Measurements from ENCODE around the gene SAFB.

Gene SAFB

DNA sequence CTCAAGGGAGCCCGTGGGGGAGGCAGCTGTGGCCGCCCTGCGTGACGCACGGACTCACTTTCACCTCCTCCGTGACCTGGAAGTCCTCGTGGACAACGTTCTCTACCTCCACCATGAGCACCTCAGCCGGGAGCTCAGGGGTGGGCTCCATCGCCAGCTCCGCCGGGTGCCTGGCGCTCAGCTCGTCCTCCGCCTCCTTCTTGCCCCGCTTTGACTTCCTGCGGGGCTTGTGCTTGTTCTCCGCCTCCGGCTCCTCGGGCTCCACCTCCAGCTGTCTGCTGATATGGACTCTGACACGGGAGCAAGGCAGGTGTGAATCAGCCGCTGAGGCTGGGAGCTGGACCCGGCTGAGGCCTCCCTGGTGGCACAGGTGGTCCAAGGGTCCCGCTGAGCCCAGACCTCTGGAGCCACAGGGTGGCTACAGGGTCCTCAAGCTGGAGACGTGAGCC is 88.9 kb downstream of the SAFB start:
- TF ChIP-seq, protein P1, sequence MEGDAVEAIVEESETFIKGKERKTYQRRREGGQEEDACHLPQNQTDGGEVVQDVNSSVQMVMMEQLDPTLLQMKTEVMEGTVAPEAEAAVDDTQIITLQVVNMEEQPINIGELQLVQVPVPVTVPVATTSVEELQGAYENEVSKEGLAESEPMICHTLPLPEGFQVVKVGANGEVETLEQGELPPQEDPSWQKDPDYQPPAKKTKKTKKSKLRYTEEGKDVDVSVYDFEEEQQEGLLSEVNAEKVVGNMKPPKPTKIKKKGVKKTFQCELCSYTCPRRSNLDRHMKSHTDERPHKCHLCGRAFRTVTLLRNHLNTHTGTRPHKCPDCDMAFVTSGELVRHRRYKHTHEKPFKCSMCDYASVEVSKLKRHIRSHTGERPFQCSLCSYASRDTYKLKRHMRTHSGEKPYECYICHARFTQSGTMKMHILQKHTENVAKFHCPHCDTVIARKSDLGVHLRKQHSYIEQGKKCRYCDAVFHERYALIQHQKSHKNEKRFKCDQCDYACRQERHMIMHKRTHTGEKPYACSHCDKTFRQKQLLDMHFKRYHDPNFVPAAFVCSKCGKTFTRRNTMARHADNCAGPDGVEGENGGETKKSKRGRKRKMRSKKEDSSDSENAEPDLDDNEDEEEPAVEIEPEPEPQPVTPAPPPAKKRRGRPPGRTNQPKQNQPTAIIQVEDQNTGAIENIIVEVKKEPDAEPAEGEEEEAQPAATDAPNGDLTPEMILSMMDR (IDR thresholded peaks at IDR 0.05; ENCODE audit: control extremely low read depth, extremely low read depth, low read depth, missing control alignments) = no peak
- CTCF ChIA-PET = interaction anchor here (1.5 to 7.9 kb wide), 3 partner anchors 9 to 24 kb away, joined by 3 to 64 read pairs (median 5); partner anchors contain the start of gene RPL36
- DNase-seq (ENCODE audit: extremely low spot score) = no peak

DNA sequence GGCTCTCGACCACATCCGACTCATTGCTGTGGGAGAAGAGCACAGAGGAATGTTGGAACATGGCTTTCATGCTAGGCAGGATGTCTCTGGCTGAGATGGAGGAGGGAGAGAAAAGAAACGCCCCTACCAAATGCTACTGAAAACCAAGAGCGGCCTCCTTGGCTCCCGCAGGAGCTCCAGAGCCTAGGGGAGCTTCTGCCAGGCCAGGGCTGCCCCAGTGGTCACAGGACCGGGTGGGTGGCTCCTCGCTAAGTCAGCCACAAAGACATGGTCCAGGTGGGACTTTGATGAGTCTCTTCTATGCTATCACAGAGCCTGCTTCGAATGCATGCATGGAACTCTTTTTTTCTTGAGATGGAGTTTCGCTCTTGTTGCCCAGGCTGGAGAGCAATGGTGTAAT is 90.3 kb downstream of the SAFB start:
- TF ChIP-seq, protein P1 (IDR thresholded peaks at IDR 0.05; ENCODE audit: control extremely low read depth, extremely low read depth, low read depth, missing control alignments) = no peak
- ChIA-PET CTCF (interaction anchor here (1.4 to 7.9 kb wide), 3 partner anchors 22 to 81 kb away, joined by 3 to 64 read pairs (median 7); partner anchors contain the start of gene RPL36), POLR2A (interaction anchor here (0.9 to 1.1 kb wide), 2 partner anchors 22 to 26 kb away, joined by 3 read pairs; no protein-coding TSS in a partner anchor)
- no peak for DNase-seq (ENCODE audit: extremely low spot score)

More for the DNA sequence above, 88.9 kb downstream of the SAFB start:
- POLR2A ChIA-PET = interaction anchor here (0.6 to 1.3 kb wide), 3 partner anchors 16 to 1473 kb away, joined by 3 to 7 read pairs (median 3); partner anchors contain the start of gene RPL36

DNA sequence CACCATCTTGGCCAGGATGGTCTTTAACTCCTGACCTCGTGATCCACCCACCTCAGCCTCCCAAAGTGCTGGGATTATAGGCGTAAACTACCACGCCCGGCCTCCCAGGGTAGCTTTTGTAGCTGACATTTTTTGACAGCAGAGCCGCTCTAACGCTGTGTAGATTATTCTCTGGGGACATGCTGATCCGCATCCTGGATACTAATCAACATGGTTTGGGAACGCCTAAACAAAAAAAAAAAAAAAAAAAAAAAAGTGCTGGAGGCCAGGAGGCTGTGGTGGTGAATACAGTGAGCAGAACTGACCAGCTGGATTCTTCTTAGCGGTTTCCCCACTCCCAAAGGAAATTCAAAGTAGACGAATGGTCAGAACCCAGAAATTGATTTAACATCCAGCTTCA is 91.9 kb downstream of the SAFB start:
- ChIA-PET POLR2A (interaction anchor here (0.6 to 1.2 kb wide), 3 partner anchors 11 to 746 kb away, joined by 3 to 5 read pairs (median 3); partner anchors contain the start of gene KDM4B), CTCF (interaction anchor here (7.9 kb wide), 1 partner anchor 27 kb away, joined by 64 read pairs; the partner anchor contains the start of gene RPL36)

DNA sequence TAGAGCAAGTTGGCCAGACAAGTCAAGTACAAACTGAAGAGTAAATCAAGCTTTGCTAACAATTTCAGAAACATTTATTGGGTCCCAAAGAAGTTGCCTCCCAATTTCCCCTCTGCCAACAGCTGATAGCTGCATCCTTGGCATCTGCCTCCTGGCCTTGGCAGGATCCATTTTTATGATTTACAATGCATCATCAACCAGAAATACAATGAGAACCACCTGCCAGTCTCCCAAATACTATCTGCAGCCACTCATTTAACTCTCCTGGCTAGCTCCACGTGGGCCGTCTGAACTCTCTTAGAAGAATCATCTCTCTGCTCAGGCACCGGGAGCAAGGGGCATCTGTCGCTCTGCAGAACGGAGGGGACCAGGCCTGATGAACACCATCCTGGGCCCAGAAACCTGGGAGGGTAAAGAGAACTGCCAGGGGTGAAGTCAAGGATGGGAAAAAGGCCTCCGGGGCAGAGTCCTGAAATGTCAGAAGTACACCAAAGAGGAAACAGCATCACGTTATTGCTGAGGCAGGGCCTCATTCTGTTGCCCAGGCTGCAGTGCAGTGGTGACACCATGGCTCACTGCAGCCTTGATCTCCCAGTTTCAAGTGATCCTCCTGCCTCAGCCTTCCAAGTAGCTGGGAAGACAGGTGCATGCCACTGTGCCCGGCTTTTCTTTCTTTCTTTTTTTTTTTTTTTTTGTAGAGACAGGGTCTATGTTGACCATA is 94.5 kb downstream of the SAFB start:
- TF ChIP-seq, protein P1 (IDR thresholded peaks at IDR 0.05; ENCODE audit: control extremely low read depth, extremely low read depth, low read depth, missing control alignments) = no peak
- no peak for DNase-seq (ENCODE audit: extremely low spot score)
- ChIA-PET POLR2A (interaction anchor here (0.7 to 1.8 kb wide), 3 partner anchors 9 to 573 kb away, joined by 3 to 8 read pairs (median 4); partner anchors contain the start of gene RPL36), CTCF (interaction anchor here (0.9 to 6.5 kb wide), 5 partner anchors 8 to 87 kb away, joined by 3 to 79 read pairs (median 3); partner anchors contain the start of gene RPL36)

More for the DNA sequence above, 91.9 kb downstream of the SAFB start:
- TF ChIP-seq, protein P1 (IDR thresholded peaks at IDR 0.05; ENCODE audit: control extremely low read depth, extremely low read depth, low read depth, missing control alignments) = no peak
- DNase-seq (ENCODE audit: extremely low spot score) = no peak

All from GM10248 (cell line).